IPS-20b (cell line): ENCODE results near the gene IL1RAPL2.
"Not testable (repeated sequence)": the region's sequence is repeated elsewhere in the genome, so short reads cannot be mapped to it uniquely, and the experiment has no call there.

Experiments used
- H3K27ac ChIP-seq: one replicate; pipeline ENCODE4 v1.5.1; 2013; ENCODE audit warnings: low read length
- H3K27me3 ChIP-seq: 2 replicates; pipeline ENCODE4 v1.6.1; 2013; ENCODE audit warnings: mild to moderate bottlenecking, low read length, inconsistent platforms; ENCODE audit not compliant: insufficient read depth
- H3K36me3 ChIP-seq: 2 replicates; pipeline ENCODE4 v1.6.1; 2013; ENCODE audit warnings: low read depth, mild to moderate bottlenecking, inconsistent platforms, low read length, moderate library complexity; ENCODE audit not compliant: insufficient read depth
- H3K4me1 ChIP-seq: 2 replicates; pipeline ENCODE4 v1.6.1; 2013; ENCODE audit warnings: mild to moderate bottlenecking, control low read depth, inconsistent platforms, low read length, moderate library complexity; ENCODE audit not compliant: insufficient read depth
- H3K4me3 ChIP-seq: 2 replicates; pipeline ENCODE4 v1.5.1; 2013; ENCODE audit warnings: mild to moderate bottlenecking, low read length, inconsistent platforms
- H3K9ac ChIP-seq: 2 replicates; pipeline ENCODE4 v1.6.1; 2013; ENCODE audit warnings: low read depth, mild to moderate bottlenecking, inconsistent platforms, low read length, moderate library complexity
- H3K9me3 ChIP-seq: 2 replicates; pipeline ENCODE4 v1.6.1; 2013; ENCODE audit warnings: mild to moderate bottlenecking, low read depth, low read length, inconsistent platforms; ENCODE audit not compliant: insufficient read depth

The IL1RAPL2 gene

DNA sequence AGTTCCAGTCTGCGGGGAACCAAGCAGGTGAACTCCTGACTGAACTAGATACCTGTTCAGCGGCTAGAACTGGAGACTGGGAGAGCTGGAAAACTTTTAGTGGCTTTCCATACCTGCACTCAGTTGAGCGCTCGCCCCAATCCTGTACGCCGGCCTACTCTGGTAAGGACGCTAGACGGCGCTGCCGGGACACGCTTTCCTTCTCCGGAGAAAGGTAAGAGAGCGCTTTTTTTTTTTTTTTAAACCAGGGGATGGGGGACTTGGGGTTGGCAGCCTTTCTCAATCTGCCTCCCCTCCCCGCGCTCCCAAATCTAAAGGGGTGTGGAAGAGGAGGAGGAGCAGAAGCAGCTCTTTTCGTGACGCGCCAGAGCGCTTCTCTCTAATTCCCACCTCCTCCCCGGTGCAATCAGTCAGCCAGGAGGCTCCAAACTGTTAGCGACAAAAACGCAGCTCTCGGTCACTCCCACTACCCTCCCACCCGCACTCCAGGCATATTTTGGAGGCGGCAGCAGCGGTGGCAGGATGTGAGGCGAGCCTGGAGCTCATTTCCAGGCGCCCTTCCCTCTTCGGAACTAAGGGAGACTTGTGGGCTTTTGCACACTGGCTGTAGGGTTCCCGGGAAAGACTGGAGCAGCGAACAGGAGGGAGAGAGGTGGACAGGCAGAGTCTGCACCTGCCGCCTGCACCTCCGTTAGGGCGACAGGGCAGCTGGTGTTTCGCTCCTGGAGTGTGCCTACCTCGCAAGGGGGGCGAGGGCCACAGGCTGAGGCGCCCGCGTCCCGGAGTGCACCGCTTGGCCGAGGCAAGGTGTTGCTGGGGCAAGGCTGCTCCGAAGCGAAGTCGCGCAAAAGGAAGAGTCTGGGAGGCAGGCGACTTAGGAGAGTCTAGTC is at the start of gene IL1RAPL2:
Gene IL1RAPL2, plus strand, starts transcription at position 409 of the 890 bp plus-strand sequence.
- Histone ChIP-seq H3K4me1 (no peaks in the 10 kb centered on the region), H3K9me3 (no peaks in the 10 kb centered on the region), H3K27me3 (peaks cover 77% of the 10 kb centered on the region), H3K36me3 (no peaks in the 10 kb centered on the region), H3K27ac (no peak within 1 kb of the TSS), H3K9ac (no peak within 1 kb of the TSS), H3K4me3 (peak within 1 kb of the TSS; percentile 48)

DNA sequence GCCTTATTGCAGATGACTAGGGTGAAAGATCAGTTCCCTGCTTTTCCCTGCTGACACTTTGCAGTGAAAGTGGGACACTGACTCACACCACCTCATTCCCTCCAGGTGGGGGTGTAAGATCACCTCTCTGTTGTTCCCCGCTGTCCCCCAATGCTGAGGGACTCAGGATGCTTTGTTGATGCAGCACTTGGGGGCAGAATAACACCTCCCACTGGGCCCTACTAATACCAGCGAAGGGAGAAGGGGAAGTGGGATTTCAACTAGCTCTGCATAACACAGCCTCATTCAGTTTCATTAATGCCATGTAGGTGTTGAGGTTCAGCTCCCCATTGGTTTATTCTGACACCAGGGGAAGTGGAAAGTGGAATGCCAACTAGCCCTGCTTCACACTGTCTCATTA is 43.6 kb upstream of the IL1RAPL2 start:
- Histone ChIP-seq H3K4me3 (no peak overlapping the region), H3K9ac (no peak overlapping the region), H3K36me3 (no peaks in the 10 kb centered on the region), H3K27ac (no peak overlapping the region), H3K9me3 (no peaks in the 10 kb centered on the region), H3K4me1 (peaks cover 4% of the 10 kb centered on the region; the same call in 1 of the 2 replicates), H3K27me3 (no peaks in the 10 kb centered on the region)

DNA sequence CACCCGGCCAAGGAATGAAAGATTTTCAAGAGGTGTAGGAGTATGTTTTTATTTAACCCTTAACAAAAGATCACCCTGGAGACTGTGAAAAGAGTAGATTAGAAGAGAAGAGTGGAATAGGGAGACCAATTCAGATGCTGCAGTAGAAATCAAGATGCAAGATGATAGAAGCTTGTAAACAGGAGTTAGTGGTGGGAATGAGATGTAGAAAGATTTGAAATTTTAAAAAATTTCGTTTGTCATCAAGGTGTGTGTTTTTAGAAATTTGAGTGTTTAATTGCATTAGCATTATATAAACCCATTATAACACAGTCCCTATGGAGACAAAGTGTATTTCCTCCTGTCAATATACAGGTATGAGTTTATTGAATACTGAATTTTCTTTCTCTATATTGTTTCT is 42.1 kb upstream of the IL1RAPL2 start:
- H3K9me3 ChIP-seq = no peaks in the 10 kb centered on the region
- H3K27ac ChIP-seq = no peak overlapping the region
- H3K36me3 ChIP-seq = no peaks in the 10 kb centered on the region
- no peaks in the 10 kb centered on the region for H3K27me3 ChIP-seq
- H3K4me3 ChIP-seq = no peak overlapping the region
- H3K9ac ChIP-seq = no peak overlapping the region
- H3K4me1 ChIP-seq = peaks cover 4% of the 10 kb centered on the region; the same call in 1 of the 2 replicates

DNA sequence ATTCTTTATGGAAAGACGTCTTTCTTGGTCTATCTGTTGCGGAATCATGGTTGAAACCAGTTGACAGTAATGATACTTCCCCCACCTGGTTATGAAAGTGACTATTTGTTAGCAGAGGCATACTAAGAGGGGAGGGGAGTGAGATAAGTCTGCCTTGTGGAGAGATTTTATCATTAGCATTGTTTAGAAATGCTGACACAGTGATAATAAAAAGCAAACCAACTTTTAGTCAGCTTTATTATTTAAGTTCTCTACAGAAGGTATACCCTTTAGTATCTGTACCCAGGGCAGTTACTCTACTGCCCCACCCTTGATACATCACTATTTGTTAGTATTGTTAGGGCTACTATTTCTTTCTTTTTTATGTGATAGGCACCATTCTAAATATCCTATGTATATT is 26.9 kb upstream of the IL1RAPL2 start:
- H3K27me3 ChIP-seq = no peaks in the 10 kb centered on the region
- H3K9ac ChIP-seq = no peak overlapping the region
- H3K36me3 ChIP-seq = no peaks in the 10 kb centered on the region
- H3K27ac ChIP-seq = no peak overlapping the region
- no peak overlapping the region for H3K4me3 ChIP-seq
- H3K9me3 ChIP-seq = no peaks in the 10 kb centered on the region
- H3K4me1 ChIP-seq = no peaks in the 10 kb centered on the region

DNA sequence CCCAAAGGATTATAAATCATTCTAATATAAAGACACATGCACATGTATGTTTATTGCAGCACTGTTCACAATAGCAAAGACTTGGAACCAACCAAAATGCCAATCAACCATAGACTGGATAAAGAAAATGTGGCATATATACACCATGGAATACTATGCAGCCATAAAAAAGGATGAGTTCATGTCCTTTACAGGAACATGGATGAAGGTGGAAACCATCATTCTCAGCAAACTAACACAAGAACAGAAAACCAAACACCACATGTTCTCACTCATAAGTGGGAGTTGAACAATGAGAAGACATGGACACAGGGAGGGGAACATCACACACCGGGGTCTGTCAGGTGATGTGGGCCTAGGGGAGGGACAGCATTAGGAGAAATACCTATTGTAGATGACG is 23.6 kb upstream of the IL1RAPL2 start:
- not testable (repeated sequence) for H3K9ac ChIP-seq, H3K27me3 ChIP-seq, H3K9me3 ChIP-seq, H3K27ac ChIP-seq, H3K4me1 ChIP-seq, H3K4me3 ChIP-seq, H3K36me3 ChIP-seq

DNA sequence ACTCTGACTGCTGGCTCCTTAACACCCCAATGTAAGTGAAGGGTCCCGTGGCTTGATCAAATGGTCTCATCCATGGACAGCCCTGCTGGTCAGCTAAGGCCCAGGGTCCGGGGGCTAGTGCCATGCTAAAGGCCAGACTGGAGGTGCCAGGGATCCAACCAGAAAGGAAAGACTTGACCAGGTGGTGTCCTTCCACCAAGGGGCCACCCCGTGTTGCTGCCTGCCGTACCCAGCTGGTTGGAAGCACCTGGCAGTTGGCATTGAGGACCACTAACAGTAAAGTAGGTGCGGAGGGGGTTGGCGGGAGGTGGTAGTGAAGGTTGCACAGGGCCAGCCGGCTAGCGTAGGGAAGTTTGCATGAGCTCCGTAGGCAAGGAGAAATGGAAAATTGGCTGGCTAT is 1.7 kb upstream of the IL1RAPL2 start:
- H3K27me3 ChIP-seq = peaks cover 60% of the 10 kb centered on the region
- no peaks in the 10 kb centered on the region for H3K9me3 ChIP-seq
- no peak overlapping the region for H3K4me3 ChIP-seq
- H3K36me3 ChIP-seq = no peaks in the 10 kb centered on the region
- no peak overlapping the region for H3K27ac ChIP-seq
- H3K4me1 ChIP-seq = no peaks in the 10 kb centered on the region
- H3K9ac ChIP-seq = no peak overlapping the region

DNA sequence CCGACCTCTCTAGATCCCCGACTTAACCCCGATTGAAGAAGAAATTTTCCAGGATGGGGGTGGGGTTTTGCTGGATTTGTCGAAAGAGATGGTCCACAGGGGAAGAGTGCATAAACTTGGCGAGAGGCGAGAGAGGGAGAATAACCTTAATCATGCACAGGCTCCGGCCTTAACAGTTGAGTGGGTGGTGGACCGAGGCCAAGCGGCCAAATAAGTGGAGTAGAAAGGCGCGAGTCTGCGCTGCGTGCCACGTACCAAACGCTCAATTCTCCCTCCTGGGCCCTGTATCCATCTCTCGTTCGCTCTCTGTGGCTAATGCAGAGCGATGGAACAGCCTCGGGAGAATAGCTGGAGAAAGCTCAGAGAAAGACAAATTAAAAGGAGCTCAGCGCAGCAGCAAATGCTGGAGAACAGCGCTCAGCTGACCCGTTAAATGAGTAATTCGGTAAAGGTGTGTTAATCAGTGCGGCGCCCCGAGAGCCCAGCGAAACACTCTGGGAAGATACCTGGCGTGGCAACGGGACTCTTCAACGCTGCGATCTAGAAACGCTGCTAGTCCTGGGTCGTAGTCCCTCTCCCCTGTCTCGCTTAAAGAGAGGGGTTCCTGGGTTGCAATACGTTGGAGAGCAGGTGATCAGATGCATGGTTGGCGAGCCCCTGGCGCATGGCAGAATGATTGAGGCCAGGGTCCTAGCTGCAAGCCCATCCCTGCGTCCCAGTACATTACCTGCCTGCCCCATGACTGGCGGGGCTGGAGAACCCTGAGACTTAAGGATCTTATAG is 887 bp upstream of the IL1RAPL2 start:
- Histone ChIP-seq H3K4me1 (no peaks in the 10 kb centered on the region), H3K9ac (no peak overlapping the region), H3K36me3 (no peaks in the 10 kb centered on the region), H3K27ac (no peak overlapping the region), H3K4me3 (no peak overlapping the region; the same call in 1 of the 2 replicates), H3K27me3 (peaks cover 68% of the 10 kb centered on the region), H3K9me3 (no peaks in the 10 kb centered on the region)

DNA sequence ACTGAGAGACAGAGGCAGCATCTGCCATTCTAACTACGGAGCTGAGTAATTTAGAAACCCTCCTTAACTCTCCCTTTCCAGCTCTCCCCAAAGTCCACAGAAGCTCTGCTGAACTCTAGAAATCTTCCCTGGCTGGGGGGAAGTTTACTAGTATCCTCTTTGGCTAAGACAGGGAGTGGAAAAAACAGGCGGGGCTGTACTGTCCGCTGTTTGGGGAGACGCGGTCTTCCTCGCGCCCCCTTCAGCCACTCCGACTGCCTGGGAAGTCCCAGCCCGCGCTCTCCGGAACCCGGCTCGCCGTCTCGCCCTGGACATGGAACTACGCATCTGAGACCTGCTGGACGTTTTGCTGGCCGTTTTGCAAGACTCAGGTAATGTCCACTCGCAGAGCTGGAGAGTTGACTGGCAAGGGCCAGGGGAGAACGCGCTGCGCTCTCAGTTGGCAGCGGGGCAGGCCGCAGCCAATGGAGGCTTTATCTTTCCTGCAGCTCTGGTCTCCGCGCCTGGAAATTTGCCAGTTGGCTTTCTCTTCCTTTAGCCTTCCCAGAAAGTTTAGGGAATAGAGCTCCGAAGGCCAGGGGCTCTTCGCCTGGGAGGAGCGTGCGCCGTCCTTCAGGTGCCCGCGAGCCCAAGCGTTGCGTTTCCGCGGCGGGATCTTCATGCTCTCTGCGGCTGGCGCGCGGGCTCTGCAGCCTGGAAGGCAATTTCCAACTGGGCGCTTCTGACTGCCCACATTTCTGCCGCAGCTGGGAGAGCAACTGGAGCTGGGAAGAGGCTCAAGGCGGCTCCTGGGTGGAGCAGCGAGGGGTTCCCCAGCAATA is 892 bp downstream of the IL1RAPL2 start:
- no peaks in the 10 kb centered on the region for H3K9me3 ChIP-seq
- no peaks in the 10 kb centered on the region for H3K36me3 ChIP-seq
- H3K27ac ChIP-seq = no peak overlapping the region
- peak overlapping the region; percentile 48 for H3K4me3 ChIP-seq
- peaks cover 78% of the 10 kb centered on the region for H3K27me3 ChIP-seq
- H3K4me1 ChIP-seq = no peaks in the 10 kb centered on the region
- H3K9ac ChIP-seq = no peak overlapping the region

DNA sequence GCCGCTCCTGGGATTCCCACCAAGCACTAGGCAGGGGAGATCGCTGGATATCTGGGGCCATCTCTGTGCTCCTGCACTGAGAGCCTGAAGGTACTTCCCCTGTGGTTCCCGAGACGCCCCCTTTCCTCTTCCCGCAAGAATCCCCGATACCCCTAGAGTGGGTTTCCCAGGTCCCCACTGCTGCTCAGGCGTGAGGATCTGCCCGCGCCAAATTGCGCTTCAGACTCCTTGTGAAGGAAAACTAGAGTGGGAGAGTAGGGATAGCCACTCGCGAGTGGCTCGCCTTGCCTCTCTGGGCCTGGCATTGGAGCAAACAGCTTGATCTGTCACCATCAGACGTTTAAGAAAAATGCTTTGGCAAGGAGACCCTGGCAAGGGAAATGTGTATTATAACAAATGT is 1.5 kb downstream of the IL1RAPL2 start:
- H3K9me3 ChIP-seq = no peaks in the 10 kb centered on the region
- no peaks in the 10 kb centered on the region for H3K4me1 ChIP-seq
- H3K27me3 ChIP-seq = peaks cover 78% of the 10 kb centered on the region
- H3K36me3 ChIP-seq = no peaks in the 10 kb centered on the region
- no peak overlapping the region for H3K27ac ChIP-seq
- H3K9ac ChIP-seq = no peak overlapping the region
- H3K4me3 ChIP-seq = peak overlapping the region; percentile 48; the same call in 1 of the 2 replicates

DNA sequence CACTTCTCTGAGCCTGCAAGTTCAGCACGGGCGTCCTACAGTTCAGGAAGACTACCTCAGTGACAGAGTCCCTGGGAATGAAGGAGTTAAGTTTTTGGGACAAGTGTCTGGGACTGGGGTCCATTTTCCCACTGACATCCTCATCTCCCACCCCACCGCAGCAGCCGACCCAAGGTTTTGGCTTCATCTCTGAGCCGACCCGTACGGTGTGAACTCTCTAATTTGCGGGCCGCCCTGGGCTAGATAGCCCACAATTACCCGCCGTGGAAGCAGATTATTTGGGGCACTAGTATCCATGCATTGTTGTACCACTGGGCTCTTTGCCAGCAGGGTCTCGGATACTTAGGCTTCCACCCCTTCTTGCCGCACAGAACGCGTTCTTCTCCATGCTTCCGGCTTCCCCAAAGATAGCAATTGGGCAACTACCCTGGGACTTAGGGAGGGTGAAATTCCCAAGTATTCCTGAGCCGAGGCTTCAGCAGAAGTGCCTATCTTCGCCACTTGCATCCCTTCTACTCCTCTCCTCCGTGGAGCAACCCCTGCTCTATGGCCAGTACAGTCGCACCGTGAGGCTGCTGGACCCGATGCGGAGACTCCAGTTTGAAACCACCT is 2.4 kb downstream of the IL1RAPL2 start:
- peaks cover 77% of the 10 kb centered on the region for H3K27me3 ChIP-seq
- H3K36me3 ChIP-seq = no peaks in the 10 kb centered on the region
- H3K27ac ChIP-seq = no peak overlapping the region
- H3K4me3 ChIP-seq = peak overlapping the region; percentile 58
- no peak overlapping the region for H3K9ac ChIP-seq
- no peaks in the 10 kb centered on the region for H3K9me3 ChIP-seq
- no peaks in the 10 kb centered on the region for H3K4me1 ChIP-seq
